ENCODE results near the gene PES1.

DNA sequence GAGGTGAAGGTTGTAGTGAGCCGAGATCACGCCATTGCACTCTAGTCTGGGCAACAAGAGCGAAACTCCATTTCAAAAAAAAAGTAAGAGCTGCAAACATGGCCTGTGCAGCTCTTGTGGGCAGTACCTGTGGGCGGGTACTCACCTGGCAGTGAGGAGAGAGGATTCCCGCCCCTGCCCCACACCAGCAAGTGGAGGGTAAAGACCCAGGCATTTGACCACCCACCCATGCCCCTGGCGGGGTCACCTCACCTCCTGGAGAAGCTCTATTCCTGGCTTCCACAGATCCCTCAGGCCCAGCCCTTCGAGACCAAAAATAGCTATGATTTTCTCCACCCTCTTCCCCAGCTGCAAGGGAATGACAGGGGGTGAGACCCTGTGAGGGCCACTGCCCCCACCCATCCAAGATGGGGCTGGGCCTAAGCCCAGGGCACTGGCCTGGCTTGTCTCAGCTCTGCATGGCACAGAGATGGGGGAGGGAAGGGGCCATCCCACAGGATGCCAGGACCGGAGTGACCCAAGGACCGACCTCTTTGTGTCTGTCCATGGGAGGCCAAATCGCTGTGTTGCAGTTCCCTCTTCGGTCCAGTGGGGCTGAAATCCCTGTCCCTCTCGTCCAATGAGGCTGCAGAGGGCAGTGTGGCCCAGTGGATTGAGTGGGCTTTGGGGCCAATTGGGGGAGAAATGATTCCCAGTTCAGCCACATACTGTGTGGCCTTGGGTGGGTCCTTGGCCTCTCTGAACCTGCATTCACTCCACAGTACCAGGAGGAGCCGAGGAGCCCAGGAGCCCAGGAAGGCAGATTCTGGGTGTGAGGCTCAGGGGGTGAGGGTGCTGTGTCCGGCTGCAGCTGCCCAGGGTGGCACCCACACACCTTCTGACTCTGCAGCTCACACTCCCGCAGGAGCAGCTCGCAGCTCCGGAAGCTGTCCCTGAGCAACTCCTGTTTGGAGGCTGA is 59.8 kb downstream of the PES1 start:
- TF ChIP-seq, protein P1, sequence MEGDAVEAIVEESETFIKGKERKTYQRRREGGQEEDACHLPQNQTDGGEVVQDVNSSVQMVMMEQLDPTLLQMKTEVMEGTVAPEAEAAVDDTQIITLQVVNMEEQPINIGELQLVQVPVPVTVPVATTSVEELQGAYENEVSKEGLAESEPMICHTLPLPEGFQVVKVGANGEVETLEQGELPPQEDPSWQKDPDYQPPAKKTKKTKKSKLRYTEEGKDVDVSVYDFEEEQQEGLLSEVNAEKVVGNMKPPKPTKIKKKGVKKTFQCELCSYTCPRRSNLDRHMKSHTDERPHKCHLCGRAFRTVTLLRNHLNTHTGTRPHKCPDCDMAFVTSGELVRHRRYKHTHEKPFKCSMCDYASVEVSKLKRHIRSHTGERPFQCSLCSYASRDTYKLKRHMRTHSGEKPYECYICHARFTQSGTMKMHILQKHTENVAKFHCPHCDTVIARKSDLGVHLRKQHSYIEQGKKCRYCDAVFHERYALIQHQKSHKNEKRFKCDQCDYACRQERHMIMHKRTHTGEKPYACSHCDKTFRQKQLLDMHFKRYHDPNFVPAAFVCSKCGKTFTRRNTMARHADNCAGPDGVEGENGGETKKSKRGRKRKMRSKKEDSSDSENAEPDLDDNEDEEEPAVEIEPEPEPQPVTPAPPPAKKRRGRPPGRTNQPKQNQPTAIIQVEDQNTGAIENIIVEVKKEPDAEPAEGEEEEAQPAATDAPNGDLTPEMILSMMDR (IDR thresholded peaks at IDR 0.05): no peak
- TF ChIP-seq POLR2A (IDR thresholded peaks at IDR 0.05): no peak
